ENCODE data around the gene SIPA1L3. TPM values are rescaled to one million over a fixed set of nuclear protein-coding genes. Genes with fewer than 3 reads are reported as not detected.

SIPA1L3 gene
- total and polyA plus RNA-seq, 9 of the 15 experiments (the other 6 are each of a cell fraction or from before 2014, with no cell fraction given): 0.01 to 6.1 (median 2.5) TPM

DNA sequence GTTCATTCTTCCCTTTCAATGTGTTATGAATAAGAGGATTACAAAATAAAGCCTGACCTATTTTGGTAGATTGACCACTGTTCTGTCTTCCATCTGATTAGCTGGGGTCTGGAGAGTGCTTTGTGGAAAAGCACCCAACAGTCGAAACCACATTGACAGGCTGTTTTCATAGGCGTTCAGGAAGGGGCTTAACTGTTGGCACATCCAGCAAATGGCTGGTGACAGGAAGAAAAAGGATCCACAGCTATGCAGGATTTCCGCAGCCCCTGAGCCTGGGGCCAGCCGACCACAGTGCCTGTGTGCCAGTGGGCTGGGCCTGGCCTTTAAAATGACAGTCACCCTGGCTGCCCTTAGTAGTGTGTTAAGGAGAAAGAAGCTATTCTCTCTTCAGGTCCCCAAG lies 113.3 kb downstream of the SIPA1L3 start:
- no peaks in the 10 kb centered on the region for H3K79me2 ChIP-seq (ENCODE audit: control insufficient read depth, insufficient read depth, low read length)

More for the DNA sequence above, 113.3 kb downstream of the SIPA1L3 start:
- TF ChIP-seq, protein P1, sequence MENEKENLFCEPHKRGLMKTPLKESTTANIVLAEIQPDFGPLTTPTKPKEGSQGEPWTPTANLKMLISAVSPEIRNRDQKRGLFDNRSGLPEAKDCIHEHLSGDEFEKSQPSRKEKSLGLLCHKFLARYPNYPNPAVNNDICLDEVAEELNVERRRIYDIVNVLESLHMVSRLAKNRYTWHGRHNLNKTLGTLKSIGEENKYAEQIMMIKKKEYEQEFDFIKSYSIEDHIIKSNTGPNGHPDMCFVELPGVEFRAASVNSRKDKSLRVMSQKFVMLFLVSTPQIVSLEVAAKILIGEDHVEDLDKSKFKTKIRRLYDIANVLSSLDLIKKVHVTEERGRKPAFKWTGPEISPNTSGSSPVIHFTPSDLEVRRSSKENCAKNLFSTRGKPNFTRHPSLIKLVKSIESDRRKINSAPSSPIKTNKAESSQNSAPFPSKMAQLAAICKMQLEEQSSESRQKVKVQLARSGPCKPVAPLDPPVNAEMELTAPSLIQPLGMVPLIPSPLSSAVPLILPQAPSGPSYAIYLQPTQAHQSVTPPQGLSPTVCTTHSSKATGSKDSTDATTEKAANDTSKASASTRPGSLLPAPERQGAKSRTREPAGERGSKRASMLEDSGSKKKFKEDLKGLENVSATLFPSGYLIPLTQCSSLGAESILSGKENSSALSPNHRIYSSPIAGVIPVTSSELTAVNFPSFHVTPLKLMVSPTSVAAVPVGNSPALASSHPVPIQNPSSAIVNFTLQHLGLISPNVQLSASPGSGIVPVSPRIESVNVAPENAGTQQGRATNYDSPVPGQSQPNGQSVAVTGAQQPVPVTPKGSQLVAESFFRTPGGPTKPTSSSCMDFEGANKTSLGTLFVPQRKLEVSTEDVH (IDR thresholded peaks at IDR 0.05; ENCODE audit: low read depth, partially characterized antibody): no peak
- TF ChIP-seq ZZZ3 (IDR thresholded peaks at IDR 0.05): no peak
- no peak for TF ChIP-seq ZNF133 (CRISPR knock-in tag; IDR thresholded peaks at IDR 0.05)
- TF ChIP-seq L3MBTL2 (IDR thresholded peaks at IDR 0.05): no peak
- TF ChIP-seq ZNF586 (CRISPR knock-in tag; conservative IDR thresholded peaks at IDR 0.05): no peak
- no peak for TF ChIP-seq E2F3 (CRISPR knock-in tag; IDR thresholded peaks at IDR 0.05)
- no peak for TF ChIP-seq MAFF (IDR thresholded peaks at IDR 0.05; ENCODE audit: low read length)
- TF ChIP-seq, protein P2, sequence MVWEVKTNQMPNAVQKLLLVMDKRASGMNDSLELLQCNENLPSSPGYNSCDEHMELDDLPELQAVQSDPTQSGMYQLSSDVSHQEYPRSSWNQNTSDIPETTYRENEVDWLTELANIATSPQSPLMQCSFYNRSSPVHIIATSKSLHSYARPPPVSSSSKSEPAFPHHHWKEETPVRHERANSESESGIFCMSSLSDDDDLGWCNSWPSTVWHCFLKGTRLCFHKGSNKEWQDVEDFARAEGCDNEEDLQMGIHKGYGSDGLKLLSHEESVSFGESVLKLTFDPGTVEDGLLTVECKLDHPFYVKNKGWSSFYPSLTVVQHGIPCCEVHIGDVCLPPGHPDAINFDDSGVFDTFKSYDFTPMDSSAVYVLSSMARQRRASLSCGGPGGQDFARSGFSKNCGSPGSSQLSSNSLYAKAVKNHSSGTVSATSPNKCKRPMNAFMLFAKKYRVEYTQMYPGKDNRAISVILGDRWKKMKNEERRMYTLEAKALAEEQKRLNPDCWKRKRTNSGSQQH (CRISPR knock-in tag; IDR thresholded peaks at IDR 0.05): no peak
- no peak for TF ChIP-seq FOS (IDR thresholded peaks at IDR 0.05; ENCODE audit: extremely low read depth, insufficient read length)
- no peak for TF ChIP-seq SIN3B (IDR thresholded peaks at IDR 0.05; ENCODE audit: low read depth)
- intact Hi-C loops (cut with micrococcal nuclease) (no loop called here), in situ Hi-C loops (cut with MboI) (no loop called here)
- Histone ChIP-seq H3K4me1 (replicated peaks in 1 of 2; ENCODE audit: control insufficient read depth in 2 of 2, insufficient read depth in 2 of 2, low read length in 2 of 2) (no peaks in the 10 kb centered on the region), H4K20me1 (replicated peaks; ENCODE audit: control insufficient read depth, insufficient read depth, low read length) (no peaks in the 10 kb centered on the region), H3K4me2 (ENCODE audit: insufficient read depth, low read length) (no peak overlapping the region), H2AFZ (ENCODE audit: low read depth, low read length) (no peak overlapping the region), H3K27ac (ENCODE audit: extremely low read depth, low read depth, low read length) (no peak overlapping the region), H3K9me3 (replicated peaks; ENCODE audit: control insufficient read depth, insufficient read depth, low read depth, low read length) (no peaks in the 10 kb centered on the region; the same call in 1 of the 2 replicates), H3K4me3 (no peak overlapping the region), H3K9ac (ENCODE audit: insufficient read depth in 1 of 2, low read depth in 2 of 2, low read length in 2 of 2) (no peak overlapping the region), H3K9me1 (ENCODE audit: control insufficient read depth, insufficient read depth, low read length) (no peaks in the 10 kb centered on the region), H3K27me3 (ENCODE audit: control insufficient read depth in 2 of 2, insufficient read depth in 2 of 2, low read length in 2 of 2) (peaks cover 0 to 6% of the 10 kb centered on the region in 2 experiments; a peak in 3 of 5 replicates), H3K36me3 (ENCODE audit: control insufficient read depth, insufficient read depth, low read length) (no peaks in the 10 kb centered on the region)
- ATAC-seq (no peak), DNase-seq (ENCODE audit: extremely low read depth in 1 of 4, low spot score in 3 of 4) (no peak), FAIRE-seq (no peak)
- BruUV-seq (replicated peaks): no TSS peak
- ChIA-PET POLR2A (interaction anchor here (2.6 to 3.0 kb wide), 2 partner anchors 10 to 16 kb away, joined by 7 to 10 read pairs; no protein-coding TSS in a partner anchor), CTCF (ENCODE audit: low intra/inter-chr PET ratio) (no interaction called here)
- WGBS (ENCODE audit: insufficient coverage, low coverage, missing lambda C conversion rate): 6% methylated on average over 4 of the region's 4 CpGs

Data from K562 (cell line).